IMR-90 (cell line): Measurements from ENCODE around the gene SDK1. TPM values are rescaled to one million over a fixed set of nuclear protein-coding genes. Genes with fewer than 3 reads are reported as not detected.

Experiments used
- ATAC-seq: fragments of 200-7000 bp; cut with Tn5 transposase; 2 replicates; pipeline ENCODE4 v1.9.1; 2020; ENCODE audit warnings: low read depth, mild to moderate bottlenecking, moderate library complexity
- BruUV-seq: library from RNA; stranded (reverse); fragments of 400-500 nt; replicated peaks from 2 replicates; lab custom pipeline; 2021; lab: Mats Ljungman, UMichigan
- CTCF ChIA-PET: fragments of 300-600 bp; formaldehyde crosslinking; extraction: SDS; loops from one replicate; lab custom pipeline; 2021; ENCODE audit warnings: antibody characterized with exemption; lab: Yijun Ruan, JAX
- POLR2A ChIA-PET: fragments of 300-600 bp; sonication (Branson Sonifier 250); formaldehyde crosslinking; loops from one replicate; lab custom pipeline; 2022; ENCODE audit warnings: antibody characterized with exemption; ENCODE audit not compliant: unreplicated experiment; lab: Charles Lee
- DNase-seq: peaks from one replicate; pipeline ENCODE4 v3.0.0; 2013
- H2AFZ ChIP-seq: replicated peaks from 2 replicates; pipeline ENCODE3; 2013; ENCODE audit warnings: low read length, mild to moderate bottlenecking; ENCODE audit not compliant: poor library complexity
- H2AK5ac ChIP-seq: 2 replicates; pipeline ENCODE4 v1.6.1; 2013; ENCODE audit warnings: low read depth, low read length, inconsistent platforms
- H2AK9ac ChIP-seq: replicated peaks from 2 replicates; pipeline ENCODE3; 2013; ENCODE audit warnings: mild to moderate bottlenecking, low read depth, low read length, moderate library complexity; ENCODE audit not compliant: poor library complexity
- H2BK120ac ChIP-seq: 2 replicates; pipeline ENCODE4 v1.6.1; 2013; ENCODE audit warnings: low read depth, low read length, inconsistent platforms
- H2BK15ac ChIP-seq: 3 replicates; pipeline ENCODE4 v1.6.1; 2013; ENCODE audit warnings: low read depth, low read length, inconsistent platforms
- H2BK20ac ChIP-seq: 2 replicates; pipeline ENCODE4 v1.6.1; 2013; ENCODE audit warnings: low read depth, mild to moderate bottlenecking, inconsistent platforms, low read length, moderate library complexity
- H2BK5ac ChIP-seq: 2 replicates; pipeline ENCODE4 v1.6.1; 2013; ENCODE audit warnings: mild to moderate bottlenecking, low read depth, low read length, inconsistent platforms; ENCODE audit not compliant: poor library complexity, severe bottlenecking
- H3K14ac ChIP-seq: replicated peaks from 2 replicates; pipeline ENCODE4 v1.6.1; 2013; ENCODE audit warnings: low read depth, low read length, inconsistent platforms
- H3K18ac ChIP-seq: 2 replicates; pipeline ENCODE4 v1.6.1; 2013; ENCODE audit warnings: low read depth, low read length, control low read depth
- H3K23ac ChIP-seq: 2 replicates; pipeline ENCODE4 v1.6.1; 2013; ENCODE audit warnings: low read depth, low read length, inconsistent platforms
- H3K27ac ChIP-seq: 2 replicates; pipeline ENCODE4 v1.5.1; 2013; ENCODE audit warnings: mild to moderate bottlenecking, control low read depth, low read length; ENCODE audit not compliant: insufficient read depth
- H3K27me3 ChIP-seq: 2 replicates; pipeline ENCODE4 v1.6.1; 2013; ENCODE audit warnings: low read length; ENCODE audit not compliant: control insufficient read depth, insufficient read depth
- H3K36me3 ChIP-seq: 2 replicates; pipeline ENCODE4 v1.6.1; 2013; ENCODE audit warnings: low read length, mixed read lengths; ENCODE audit not compliant: control insufficient read depth, insufficient read depth
- H3K4ac ChIP-seq: 2 replicates; pipeline ENCODE4 v1.6.1; 2013; ENCODE audit warnings: low read depth, low read length, inconsistent platforms
- H3K4me1 ChIP-seq: 2 replicates; pipeline ENCODE4 v1.6.1; 2013; ENCODE audit warnings: low read length, mixed read lengths; ENCODE audit not compliant: control insufficient read depth, insufficient read depth
- H3K4me2 ChIP-seq: 2 replicates; pipeline ENCODE4 v1.6.1; 2013; ENCODE audit warnings: low read depth, mild to moderate bottlenecking, control low read depth, low read length, moderate library complexity
- H3K4me3 ChIP-seq: 2 replicates; pipeline ENCODE4 v1.5.1; 2013; ENCODE audit warnings: low read depth, mild to moderate bottlenecking, control low read depth, low read length, moderate library complexity; ENCODE audit not compliant: insufficient read depth
- H3K56ac ChIP-seq: 2 replicates; pipeline ENCODE4 v1.6.1; 2013; ENCODE audit warnings: low read length, inconsistent platforms; ENCODE audit not compliant: insufficient read depth; ENCODE audit errors: extremely low read depth
- H3K79me1 ChIP-seq, 2 experiments: 2 replicates each; pipeline ENCODE4 v1.6.1; 2013; ENCODE audit warnings: low read length in 2 of 2, inconsistent platforms in 1 of 2, low read depth in 1 of 2
- H3K9ac ChIP-seq: 2 replicates; pipeline ENCODE4 v1.6.1; 2013; ENCODE audit warnings: low read depth, low read length, control low read depth
- H3K9me1 ChIP-seq: 2 replicates; pipeline ENCODE4 v1.6.1; 2013; ENCODE audit warnings: low read length, inconsistent platforms; ENCODE audit not compliant: insufficient read depth
- H3K9me3 ChIP-seq: 2 replicates; pipeline ENCODE4 v1.6.1; 2013; ENCODE audit warnings: low read length; ENCODE audit not compliant: control insufficient read depth, insufficient read depth
- H4K20me1 ChIP-seq: 2 replicates; pipeline ENCODE4 v1.6.1; 2013; ENCODE audit warnings: low read length, inconsistent platforms; ENCODE audit not compliant: insufficient read depth
- H4K5ac ChIP-seq: 2 replicates; pipeline ENCODE4 v1.6.1; 2013; ENCODE audit warnings: mild to moderate bottlenecking, low read depth, low read length, control low read depth
- H4K8ac ChIP-seq, 2 experiments: 2 replicates each; pipeline ENCODE4 v1.6.1; 2013; ENCODE audit warnings: low read depth in 2 of 2, low read length in 2 of 2, control low read depth in 1 of 2, inconsistent platforms in 1 of 2
- H4K91ac ChIP-seq: 2 replicates; pipeline ENCODE4 v1.6.1; 2013; ENCODE audit warnings: low read depth, low read length, inconsistent platforms; ENCODE audit not compliant: insufficient read depth
- BHLHE40 ChIP-seq: fragments of 150-350 bp; IDR thresholded peaks from 2 replicates; pipeline ENCODE4 v1.6.1; 2016; ENCODE audit warnings: mild to moderate bottlenecking, low read depth, low read length
- CEBPB ChIP-seq: IDR thresholded peaks from 2 replicates; pipeline ENCODE4 v1.6.1; 2012; ENCODE audit warnings: low read depth, low read length, improper control_type of control experiment
- MAZ ChIP-seq: IDR thresholded peaks from 2 replicates; pipeline ENCODE4 v1.6.1; 2012; ENCODE audit warnings: low read depth, mild to moderate bottlenecking, low read length, improper control_type of control experiment, moderate library complexity, borderline replicate concordance
- POLR2A ChIP-seq: IDR thresholded peaks from 2 replicates; pipeline ENCODE4 v1.6.1; 2012; ENCODE audit warnings: mild to moderate bottlenecking, low read depth, low read length
- RAD21 ChIP-seq: IDR thresholded peaks from 2 replicates; pipeline ENCODE4 v1.6.1; 2012; ENCODE audit warnings: low read length, improper control_type of control experiment
- RFX5 ChIP-seq: IDR thresholded peaks from 2 replicates; pipeline ENCODE4 v1.8.0; 2012; ENCODE audit warnings: low read depth, mild to moderate bottlenecking, low read length, moderate library complexity
- SMC3 ChIP-seq: fragments of 150-350 bp; IDR thresholded peaks from 2 replicates; pipeline ENCODE4 v1.6.1; 2016; ENCODE audit warnings: low read depth, mild to moderate bottlenecking, antibody characterized with exemption, low read length, moderate library complexity
- WGBS, 2 experiments: methylation state at CpG; one replicate each; pipeline versions ENCODE4 v1.1.5 to v1.1.7; 2013; ENCODE audit warnings: missing lambda C conversion rate in 2 of 2; ENCODE audit not compliant: insufficient read length in 1 of 2; ENCODE audit errors: extremely low coverage in 2 of 2; 5-methylcytosine and 5-hydroxymethylcytosine counted together
- dilution Hi-C: fragments of 300-500 bp; cut with HindIII; formaldehyde crosslinking; loops from one replicate; pipeline ENCODE4 v1.14.3; 2018; ENCODE audit warnings: low sequenced_read_pairs; ENCODE audit not compliant: unreplicated experiment
- in situ Hi-C: fragments of 300-500 bp; cut with MboI; formaldehyde crosslinking; loops from 3 replicates; pipeline ENCODE4 v1.14.3; 2019; ENCODE audit warnings: low sequenced_read_pairs, inconsistent platforms, mixed read lengths
- intact Hi-C: fragments of 100-400 bp; cut with micrococcal nuclease; formaldehyde crosslinking; loops from 2 replicates; pipeline ENCODE4 v1.10.0; 2022
- polyA plus RNA-seq, 3 experiments: library from polyadenylated mRNA; depleted of rRNA; stranded (reverse); fragments of >200 nt; gene quantifications; 2 replicates each; pipeline ENCODE4 v1.2.3, GENCODE V29; 2012; ENCODE audit warnings: low replicate concordance in 1 of 3
- total RNA-seq: library from RNA; depleted of rRNA; stranded (reverse); fragments of >200 nt; gene quantifications from 2 replicates; pipeline ENCODE4 v1.2.3, GENCODE V29; 2012

SDK1 gene
- total and polyA plus RNA-seq, 2 of the 4 experiments (the other 2 are of a cell fraction) = 1.5 to 1.6 TPM

- Histone ChIP-seq H3K4me3 (no peak overlapping the region), H3K14ac (no peak overlapping the region), H2BK120ac (no peak overlapping the region), H2AFZ (no peak overlapping the region), H3K4me2 (no peak overlapping the region), H3K4me1 (no peaks in the 10 kb centered on the region), H4K5ac (no peak overlapping the region), H3K56ac (no peak overlapping the region), H4K91ac (no peak overlapping the region), H3K4ac (no peak overlapping the region), H2BK20ac (no peak overlapping the region), H2BK15ac (no peak overlapping the region), H3K9ac (no peak overlapping the region), H4K20me1 (no peaks in the 10 kb centered on the region), H3K36me3 (no peaks in the 10 kb centered on the region), H3K9me1 (no peaks in the 10 kb centered on the region), H3K23ac (no peak overlapping the region), H2BK5ac (no peak overlapping the region), H2AK9ac (no peak overlapping the region), H3K27ac (no peak overlapping the region), H2AK5ac (no peak overlapping the region), H4K8ac (no peak overlapping the region), H3K79me1 (no peaks in the 10 kb centered on the region), H3K18ac (no peak overlapping the region), H3K27me3 (no peaks in the 10 kb centered on the region), H3K9me3 (peaks cover 9% of the 10 kb centered on the region; the same call in 1 of the 2 replicates)
- POLR2A ChIA-PET = no interaction called here
- ATAC-seq (peak; percentile 17; the same call in 1 of the 2 replicates), DNase-seq (peak; percentile 47)
- intact Hi-C loops (no loop called here), dilution Hi-C loops (no loop called here), in situ Hi-C loops (no loop called here)
- TF ChIP-seq MAZ = no peak
- no peak for TF ChIP-seq BHLHE40
- TF ChIP-seq SMC3 = no peak
- no peak for TF ChIP-seq RAD21
- no peak for TF ChIP-seq POLR2A
- TF ChIP-seq RFX5 = no peak
- TF ChIP-seq CEBPB = no peak
- no CpG with 5 or more reads among the region's 3 CpGs for WGBS, 2 experiments
- CTCF ChIA-PET = no interaction called here
- BruUV-seq = no TSS peak
These were observed 504.1 kb downstream of the SDK1 start for GRCh38 chr7:3805151-3805550.
